Activated CD4-positive, alpha-beta memory T cell treated with anti-CD3 and anti-CD28 coated beads, Interleukin-2, amount 10 ng/mL, durations not matched to agents 7 days and 5 days (primary cell): ENCODE results near the gene PLXNB1. TPM values are rescaled to one million over a fixed set of nuclear protein-coding genes. Genes with fewer than 3 reads are reported as not detected.

ENCODE experiments used
- CTCF ChIA-PET: fragments of 350-600 bp; sonication (Branson Sonifier 250); formaldehyde crosslinking; loops from one replicate; lab custom pipeline; 2021; ENCODE audit warnings: antibody characterized with exemption, inconsistent platforms; lab: Charles Lee
- POLR2A ChIA-PET: fragments of 350-600 bp; sonication (Branson Sonifier 250); formaldehyde crosslinking; loops from one replicate; lab custom pipeline; 2021; ENCODE audit warnings: antibody characterized with exemption; lab: Charles Lee
- DNase-seq: peaks from one replicate; pipeline ENCODE4 v3.0.0-alpha.2; 2020
- H3K27ac Mint-ChIP-seq: one replicate; pipeline ENCODE4 v1.8.0; 2021; ENCODE audit warnings: mild to moderate bottlenecking, mixed read lengths
- H3K27me3 Mint-ChIP-seq: one replicate; pipeline ENCODE4 v1.8.0; 2021; ENCODE audit warnings: mixed read lengths
- H3K36me3 Mint-ChIP-seq: one replicate; pipeline ENCODE4 v1.8.0; 2021; ENCODE audit warnings: low read depth, mixed read lengths
- H3K4me1 Mint-ChIP-seq: one replicate; pipeline ENCODE4 v1.8.0; 2021; ENCODE audit warnings: mixed read lengths
- H3K4me3 Mint-ChIP-seq: one replicate; pipeline ENCODE4 v1.8.0; 2021; ENCODE audit warnings: mild to moderate bottlenecking, mixed read lengths
- H3K9me3 Mint-ChIP-seq: one replicate; pipeline ENCODE4 v1.8.0; 2021; ENCODE audit warnings: mixed read lengths
- total RNA-seq, 2 experiments: library from RNA; stranded (reverse); gene quantifications; one replicate each; pipeline ENCODE4 v1.2.3, GENCODE V29; 2021

Gene PLXNB1
- total RNA-seq, 2 experiments from 2014 or later = 1.7 to 1.9 TPM

GRCh38 chr3:48431224-48432029 is 1.5 kb upstream of the PLXNB1 start:
- POLR2A ChIA-PET = interaction anchor here (1.4 to 2.0 kb wide), 2 partner anchors 9 to 15 kb away, joined by 3 to 11 read pairs; partner anchors contain the start of genes ATRIP, CCDC51 and TMA7

GRCh38 chr3:48430708-48431101 is 819 bp upstream of the PLXNB1 start:
- Mint-ChIP-seq H3K9me3 (no peaks in the 10 kb centered on the region), H3K27me3 (peaks cover 18% of the 10 kb centered on the region), H3K27ac (no peak overlapping the region), H3K4me3 (peak overlapping the region; percentile 63), H3K36me3 (peaks cover 28% of the 10 kb centered on the region), H3K4me1 (peaks cover 27% of the 10 kb centered on the region)
- no peak for DNase-seq
- CTCF ChIA-PET = interaction anchor here (1.2 to 1.4 kb wide), 2 partner anchors 9 to 30 kb away, joined by 4 read pairs; no protein-coding TSS in a partner anchor
- POLR2A ChIA-PET = interaction anchor here (1.4 to 2.0 kb wide), 2 partner anchors 9 to 16 kb away, joined by 4 to 11 read pairs; partner anchors contain the start of genes ATRIP, CCDC51 and TMA7

More at GRCh38 chr3:48431224-48432029, 1.5 kb upstream of the PLXNB1 start:
- Mint-ChIP-seq H3K27ac (no peak overlapping the region), H3K9me3 (no peaks in the 10 kb centered on the region), H3K27me3 (peaks cover 18% of the 10 kb centered on the region), H3K4me1 (peaks cover 27% of the 10 kb centered on the region), H3K36me3 (peaks cover 28% of the 10 kb centered on the region), H3K4me3 (peak overlapping the region; percentile 63)
- DNase-seq = no peak
- CTCF ChIA-PET = interaction anchor here (1.2 to 1.7 kb wide), 3 partner anchors 8 to 199 kb away, joined by 3 to 4 read pairs (median 4); no protein-coding TSS in a partner anchor

GRCh38 chr3:48429317-48429959 is 448 bp downstream of the PLXNB1 start:
- Mint-ChIP-seq H3K36me3 (peaks cover 28% of the 10 kb centered on the region), H3K27ac (no peak overlapping the region), H3K9me3 (no peaks in the 10 kb centered on the region), H3K4me3 (peak overlapping the region; percentile 63), H3K4me1 (peaks cover 21% of the 10 kb centered on the region), H3K27me3 (peaks cover 18% of the 10 kb centered on the region)
- peak; percentile 54 for DNase-seq
- ChIA-PET CTCF (no interaction called here), POLR2A (interaction anchor here (1.4 to 2.0 kb wide), 2 partner anchors 11 to 17 kb away, joined by 4 to 11 read pairs; partner anchors contain the start of genes ATRIP, CCDC51 and TMA7)

DNA sequence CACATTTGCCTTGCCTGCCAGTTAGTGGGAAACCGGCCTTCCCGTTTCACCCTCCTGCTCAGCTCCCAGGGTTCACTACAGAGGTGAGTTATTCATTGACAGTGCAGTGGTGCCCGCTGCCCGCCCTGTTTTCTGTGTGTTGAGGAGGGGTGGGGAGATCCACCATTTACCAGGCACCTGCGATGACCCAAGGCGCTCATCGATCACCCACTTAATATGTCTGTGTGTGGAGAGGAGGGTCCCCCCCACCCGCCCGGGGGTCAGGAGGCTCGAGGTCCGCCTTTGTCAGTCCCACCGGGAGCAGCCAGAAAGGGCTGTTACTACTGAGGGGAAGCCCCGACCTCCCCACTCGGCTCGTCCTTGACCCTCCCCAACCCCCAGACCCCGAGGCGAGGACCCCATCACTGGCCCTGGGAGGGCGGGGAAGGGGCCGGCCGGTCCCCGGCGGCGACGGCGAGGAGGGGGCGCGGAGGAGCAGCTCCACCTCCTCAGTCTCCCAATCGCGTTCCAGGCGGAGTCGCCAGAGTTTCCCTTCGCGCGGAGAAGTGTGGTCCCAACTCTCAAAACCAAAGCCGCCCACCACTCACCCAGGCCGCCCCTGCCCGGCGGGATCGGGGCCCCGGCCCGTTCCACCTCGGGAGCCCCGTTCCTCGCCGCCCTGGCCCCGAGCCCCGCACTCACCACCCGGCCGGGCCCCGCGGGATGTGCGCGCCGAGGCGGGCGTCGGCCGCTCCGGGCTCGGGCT is 1.1 kb downstream of the PLXNB1 start:
- DNase-seq = no peak
- Mint-ChIP-seq H3K9me3 (no peaks in the 10 kb centered on the region), H3K4me1 (peaks cover 15% of the 10 kb centered on the region), H3K36me3 (peaks cover 22% of the 10 kb centered on the region), H3K27me3 (peaks cover 18% of the 10 kb centered on the region), H3K4me3 (peak overlapping the region; percentile 41), H3K27ac (no peak overlapping the region)
- POLR2A ChIA-PET = interaction anchor here (1.2 kb wide), 1 partner anchor 11 kb away, joined by 5 read pairs; the partner anchor contains the start of genes CCDC51 and TMA7
- CTCF ChIA-PET = interaction anchor here (3.1 kb wide), 1 partner anchor 7 kb away, joined by 17 read pairs; no protein-coding TSS in a partner anchor

DNA sequence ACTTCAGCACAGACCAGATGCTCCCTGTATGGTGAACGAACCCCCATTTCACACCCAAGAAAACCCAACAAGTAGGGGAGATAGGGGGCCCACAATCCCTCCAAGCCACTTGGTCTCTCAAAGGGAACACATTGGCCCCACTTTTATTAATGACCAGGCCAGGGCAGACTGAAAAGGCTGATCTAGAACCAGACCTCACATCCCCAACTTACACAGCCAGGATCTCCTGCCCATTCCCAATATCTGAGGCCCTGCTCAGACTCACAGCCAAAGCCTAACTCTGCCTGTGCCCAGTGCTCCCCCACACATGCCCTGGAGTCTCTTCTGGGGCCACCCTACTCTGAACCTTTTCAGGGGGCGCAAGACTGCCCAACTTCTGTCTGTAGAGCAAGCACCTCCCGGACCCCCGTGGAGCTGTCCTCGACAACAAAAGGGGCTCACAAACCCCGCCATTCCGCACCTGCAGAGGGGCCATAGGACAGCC is 1.8 kb downstream of the PLXNB1 start:
- DNase-seq = no peak
- ChIA-PET CTCF (interaction anchor here (3.1 kb wide), 1 partner anchor 8 kb away, joined by 17 read pairs; no protein-coding TSS in a partner anchor), POLR2A (interaction anchor here (1.2 kb wide), 2 partner anchors 12 to 92 kb away, joined by 3 to 5 read pairs; partner anchors contain the start of genes CCDC51 and TMA7)
- peaks cover 18% of the 10 kb centered on the region for H3K36me3 Mint-ChIP-seq
- no peaks in the 10 kb centered on the region for H3K9me3 Mint-ChIP-seq
- peak overlapping the region; percentile 41 for H3K4me3 Mint-ChIP-seq
- no peak overlapping the region for H3K27ac Mint-ChIP-seq
- peaks cover 13% of the 10 kb centered on the region for H3K4me1 Mint-ChIP-seq
- peaks cover 18% of the 10 kb centered on the region for H3K27me3 Mint-ChIP-seq

DNA sequence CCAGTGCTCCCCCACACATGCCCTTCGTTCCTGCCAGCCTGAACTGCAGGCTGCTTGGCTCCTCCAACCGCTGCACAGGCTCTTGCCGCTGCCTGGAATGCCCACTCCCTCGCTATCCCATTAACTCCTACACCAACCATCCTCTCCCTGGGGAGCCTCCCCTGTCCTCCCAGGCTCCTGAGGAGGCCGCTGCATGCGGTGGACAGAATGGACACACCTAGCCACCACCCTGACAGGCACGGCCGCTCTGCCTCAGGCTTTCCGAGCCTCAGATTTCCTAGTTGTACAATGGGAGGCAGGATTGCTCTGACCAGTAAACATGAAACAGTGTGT is 2.3 kb downstream of the PLXNB1 start:
- Mint-ChIP-seq H3K9me3 (no peaks in the 10 kb centered on the region), H3K4me3 (no peak overlapping the region), H3K27ac (no peak overlapping the region), H3K36me3 (peaks cover 15% of the 10 kb centered on the region), H3K27me3 (peaks cover 18% of the 10 kb centered on the region), H3K4me1 (peaks cover 13% of the 10 kb centered on the region)
- ChIA-PET POLR2A (interaction anchor here (1.2 kb wide), 2 partner anchors 12 to 92 kb away, joined by 3 to 5 read pairs; partner anchors contain the start of genes CCDC51 and TMA7), CTCF (interaction anchor here (3.1 kb wide), 1 partner anchor 9 kb away, joined by 17 read pairs; no protein-coding TSS in a partner anchor)
- DNase-seq = no peak

GRCh38 chr3:48426944-48427629 is 2.8 kb downstream of the PLXNB1 start:
- Mint-ChIP-seq H3K27me3 (peaks cover 18% of the 10 kb centered on the region), H3K9me3 (no peaks in the 10 kb centered on the region), H3K4me3 (no peak overlapping the region), H3K4me1 (peaks cover 13% of the 10 kb centered on the region), H3K27ac (no peak overlapping the region), H3K36me3 (peaks cover 13% of the 10 kb centered on the region)
- CTCF ChIA-PET = interaction anchor here (3.1 kb wide), 1 partner anchor 9 kb away, joined by 17 read pairs; no protein-coding TSS in a partner anchor
- POLR2A ChIA-PET = interaction anchor here (1.2 kb wide), 2 partner anchors 13 to 93 kb away, joined by 3 to 5 read pairs; partner anchors contain the start of genes CCDC51 and TMA7
- no peak for DNase-seq

- ChIA-PET POLR2A (no interaction called here), CTCF (interaction anchor here (1.5 to 3.1 kb wide), 2 partner anchors 10 to 26 kb away, joined by 4 to 17 read pairs; no protein-coding TSS in a partner anchor)
- DNase-seq = no peak
- peaks cover 18% of the 10 kb centered on the region for H3K27me3 Mint-ChIP-seq
- H3K4me1 Mint-ChIP-seq = peaks cover 12% of the 10 kb centered on the region
- no peak overlapping the region for H3K27ac Mint-ChIP-seq
- peaks cover 7% of the 10 kb centered on the region for H3K36me3 Mint-ChIP-seq
- H3K9me3 Mint-ChIP-seq = no peaks in the 10 kb centered on the region
- no peak overlapping the region for H3K4me3 Mint-ChIP-seq
Measured at GRCh38 chr3:48426401-48426909, 3.4 kb downstream of the PLXNB1 start.

DNA sequence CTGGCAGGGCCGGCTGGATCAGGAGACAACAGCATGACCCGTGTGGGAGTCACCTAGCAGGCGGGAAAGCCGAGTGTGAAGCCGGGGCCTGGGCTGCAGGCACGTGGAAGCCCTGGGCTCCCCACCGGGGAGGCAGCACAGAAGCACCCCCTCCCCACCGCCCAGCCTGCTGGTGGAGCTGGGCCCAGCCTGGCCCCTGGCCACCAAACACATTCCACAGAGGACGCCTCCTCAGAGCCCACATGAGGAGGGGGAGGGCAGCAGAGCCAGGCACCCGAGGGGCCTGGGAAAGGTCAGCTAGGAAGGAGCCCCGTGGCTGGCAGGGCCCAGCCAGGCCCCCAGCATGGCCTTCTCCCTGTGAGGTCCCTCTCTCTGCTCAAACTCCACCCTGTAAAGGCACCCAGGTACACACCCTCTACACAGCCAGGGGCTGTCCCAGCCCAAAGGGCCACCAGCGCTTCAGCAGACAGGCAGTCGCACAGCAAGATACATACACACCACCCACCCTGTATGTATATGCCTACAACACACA is 4.5 kb downstream of the PLXNB1 start:
- H3K4me3 Mint-ChIP-seq = no peak overlapping the region
- CTCF ChIA-PET = interaction anchor here (1.5 to 3.1 kb wide), 2 partner anchors 11 to 25 kb away, joined by 4 to 17 read pairs; no protein-coding TSS in a partner anchor
- POLR2A ChIA-PET = no interaction called here
- no peaks in the 10 kb centered on the region for H3K9me3 Mint-ChIP-seq
- H3K36me3 Mint-ChIP-seq = no peaks in the 10 kb centered on the region
- H3K27me3 Mint-ChIP-seq = peaks cover 18% of the 10 kb centered on the region
- H3K27ac Mint-ChIP-seq = no peak overlapping the region
- peaks cover 7% of the 10 kb centered on the region for H3K4me1 Mint-ChIP-seq
- no peak for DNase-seq

GRCh38 chr3:48423883-48424695 is 5.8 kb downstream of the PLXNB1 start:
- Mint-ChIP-seq H3K4me3 (no peak overlapping the region), H3K4me1 (peaks cover 3% of the 10 kb centered on the region), H3K36me3 (no peaks in the 10 kb centered on the region), H3K9me3 (no peaks in the 10 kb centered on the region), H3K27ac (no peak overlapping the region), H3K27me3 (peaks cover 18% of the 10 kb centered on the region)
- CTCF ChIA-PET = interaction anchor here (1.8 to 4.2 kb wide), 2 partner anchors 12 to 23 kb away, joined by 7 to 25 read pairs; no protein-coding TSS in a partner anchor
- POLR2A ChIA-PET = interaction anchor here (0.6 kb wide), 1 partner anchor 108 kb away, joined by 3 read pairs; no protein-coding TSS in a partner anchor
- no peak for DNase-seq
